Mesodermal cell (in vitro differentiated cells): ENCODE measurements around the gene PROM2.

Source experiments
- H3K27ac ChIP-seq: 2 replicates; pipeline ENCODE4 v1.7.0; 2013; ENCODE audit warnings: mild to moderate bottlenecking, low read depth, low read length, moderate library complexity; ENCODE audit not compliant: severe bottlenecking
- H3K36me3 ChIP-seq: 2 replicates; pipeline ENCODE4 v1.7.1; 2013; ENCODE audit warnings: mild to moderate bottlenecking, low read length, moderate library complexity; ENCODE audit not compliant: control insufficient read depth, insufficient read depth
- H3K4me1 ChIP-seq: one replicate; pipeline ENCODE4 v1.7.1; 2013; ENCODE audit warnings: mild to moderate bottlenecking, low read length; ENCODE audit not compliant: insufficient read depth, control insufficient read depth, poor library complexity, severe bottlenecking
- H3K4me3 ChIP-seq: 2 replicates; pipeline ENCODE4 v1.7.0; 2013; ENCODE audit warnings: low read length, control low read depth, mild to moderate bottlenecking; ENCODE audit not compliant: insufficient read depth, poor library complexity, severe bottlenecking; ENCODE audit errors: extremely low read depth
- H3K9me3 ChIP-seq: 2 replicates; pipeline ENCODE4 v1.7.1; 2013; ENCODE audit warnings: mild to moderate bottlenecking, low read length, moderate library complexity; ENCODE audit not compliant: control insufficient read depth
- WGBS, 2 experiments: methylation state at CpG; one replicate each; pipeline ENCODE4 v1.1.5; 2013; ENCODE audit warnings: missing lambda C conversion rate in 2 of 2; ENCODE audit not compliant: insufficient coverage in 2 of 2; 5-methylcytosine and 5-hydroxymethylcytosine counted together

The PROM2 gene

GRCh38 chr2:95316466-95317122 is 42.3 kb downstream of the PROM2 start:
- Histone ChIP-seq H3K4me1 (peaks cover 9% of the 10 kb centered on the region), H3K36me3 (no peaks in the 10 kb centered on the region), H3K9me3 (no peaks in the 10 kb centered on the region), H3K4me3 (no peak overlapping the region), H3K27ac (no peak overlapping the region)
- WGBS, 2 experiments, result 89 to 93% methylated on average over 6 to 7 of the region's 8 CpGs

GRCh38 chr2:95317123-95317500 is 42.9 kb downstream of the PROM2 start:
- Histone ChIP-seq H3K9me3 (no peaks in the 10 kb centered on the region), H3K36me3 (no peaks in the 10 kb centered on the region), H3K27ac (no peak overlapping the region), H3K4me1 (peaks cover 9% of the 10 kb centered on the region), H3K4me3 (no peak overlapping the region)
- 45 to 63% methylated on average over 3 to 4 of the region's 6 CpGs for WGBS, 2 experiments

- no peaks in the 10 kb centered on the region for H3K9me3 ChIP-seq
- no peaks in the 10 kb centered on the region for H3K36me3 ChIP-seq
- 88 to 96% methylated on average over 5 to 7 of the region's 12 CpGs for WGBS, 2 experiments
- H3K4me3 ChIP-seq, result no peak overlapping the region
- H3K4me1 ChIP-seq, result peaks cover 9% of the 10 kb centered on the region
- no peak overlapping the region for H3K27ac ChIP-seq
Observed at GRCh38 chr2:95317665-95318425, 43.6 kb downstream of the PROM2 start.

- WGBS, 2 experiments, result 85 to 92% methylated on average over 8 to 9 of the region's 13 CpGs
- Histone ChIP-seq H3K4me1 (peaks cover 9% of the 10 kb centered on the region), H3K27ac (no peak overlapping the region), H3K36me3 (no peaks in the 10 kb centered on the region), H3K9me3 (no peaks in the 10 kb centered on the region), H3K4me3 (no peak overlapping the region)
Observed at GRCh38 chr2:95318431-95319220, 44.4 kb downstream of the PROM2 start.

GRCh38 chr2:95319481-95320343 is 45.5 kb downstream of the PROM2 start:
- Histone ChIP-seq H3K36me3 (no peaks in the 10 kb centered on the region), H3K4me3 (no peak overlapping the region), H3K9me3 (no peaks in the 10 kb centered on the region), H3K4me1 (peaks cover 9% of the 10 kb centered on the region), H3K27ac (no peak overlapping the region)
- 91 to 93% methylated on average over 20 to 23 of the region's 23 CpGs for WGBS, 2 experiments

GRCh38 chr2:95320344-95320712 is 46.1 kb downstream of the PROM2 start:
- Histone ChIP-seq H3K4me3 (no peak overlapping the region), H3K36me3 (no peaks in the 10 kb centered on the region), H3K27ac (no peak overlapping the region), H3K9me3 (no peaks in the 10 kb centered on the region), H3K4me1 (peaks cover 9% of the 10 kb centered on the region)
- 83 to 89% methylated on average over 3 to 4 of the region's 11 CpGs for WGBS, 2 experiments

- no peak overlapping the region for H3K27ac ChIP-seq
- no peak overlapping the region for H3K4me3 ChIP-seq
- H3K9me3 ChIP-seq, result no peaks in the 10 kb centered on the region
- no peaks in the 10 kb centered on the region for H3K36me3 ChIP-seq
- WGBS, 2 experiments, result 93 to 94% methylated on average over 12 to 17 of the region's 18 CpGs
- peaks cover 9% of the 10 kb centered on the region for H3K4me1 ChIP-seq
Observed at GRCh38 chr2:95320986-95321767, 46.9 kb downstream of the PROM2 start.

GRCh38 chr2:95323347-95324155 is 49.3 kb downstream of the PROM2 start:
- Histone ChIP-seq H3K27ac (no peak overlapping the region), H3K4me3 (no peak overlapping the region), H3K4me1 (peaks cover 7% of the 10 kb centered on the region), H3K9me3 (no peaks in the 10 kb centered on the region), H3K36me3 (no peaks in the 10 kb centered on the region)
- WGBS, 2 experiments, result 75 to 81% methylated on average over 18 to 24 of the region's 26 CpGs

- no peak overlapping the region for H3K4me3 ChIP-seq
- no peak overlapping the region for H3K27ac ChIP-seq
- H3K4me1 ChIP-seq, result peaks cover 8% of the 10 kb centered on the region
- no peaks in the 10 kb centered on the region for H3K36me3 ChIP-seq
- 91 to 97% methylated on average over 12 of the region's 13 CpGs for WGBS, 2 experiments
- H3K9me3 ChIP-seq, result no peaks in the 10 kb centered on the region
Observed at GRCh38 chr2:95325026-95325425, 50.8 kb downstream of the PROM2 start.
